GM12878 (cell line): ENCODE results near the gene FNIP1. TPM values are rescaled to one million over a fixed set of nuclear protein-coding genes. Genes with fewer than 3 reads are reported as not detected.

Source experiments
- CHD4 ChIP-seq: fragments of 200-600 bp; sonication (generic); IDR thresholded peaks from 2 replicates; pipeline ENCODE4 v1.6.1; 2016; ENCODE audit warnings: mild to moderate bottlenecking
- IKZF2 ChIP-seq, 2 experiments: fragments of 450-650 bp; IDR thresholded peaks; 2 replicates each; pipeline ENCODE4 v1.6.1; 2017; ENCODE audit warnings: mild to moderate bottlenecking in 2 of 2, moderate library complexity in 2 of 2
- IRF4 ChIP-seq: IDR thresholded peaks from 2 replicates; pipeline ENCODE4 v1.6.1; 2011; ENCODE audit warnings: low read depth, low read length
- JUNB ChIP-seq: IDR thresholded peaks from 2 replicates; pipeline ENCODE4 v1.6.1; 2016; ENCODE audit warnings: antibody characterized with exemption, mild to moderate bottlenecking
- MYB ChIP-seq: fragments of 150-350 bp; IDR thresholded peaks from 2 replicates; pipeline ENCODE4 v1.6.1; 2014; ENCODE audit warnings: mild to moderate bottlenecking, low read depth, low read length, borderline replicate concordance
- NBN ChIP-seq: fragments of 450-650 bp; IDR thresholded peaks from 2 replicates; pipeline ENCODE4 v1.6.1; 2016
- NFIC ChIP-seq: IDR thresholded peaks from 2 replicates; pipeline ENCODE4 v1.6.1; 2012; ENCODE audit warnings: low read depth, mild to moderate bottlenecking, inconsistent platforms, low read length, moderate library complexity
- NFXL1 ChIP-seq: fragments of 450-650 bp; IDR thresholded peaks from 2 replicates; pipeline ENCODE4 v1.6.1; 2017; ENCODE audit warnings: antibody characterized with exemption, mild to moderate bottlenecking, borderline replicate concordance
- PAX5 ChIP-seq: IDR thresholded peaks from 2 replicates; pipeline ENCODE4 v1.6.1; 2011; ENCODE audit warnings: low read depth, low read length, borderline replicate concordance
- RELA ChIP-seq: fragments of 450-650 bp; IDR thresholded peaks from 2 replicates; pipeline ENCODE4 v1.8.0; 2014; ENCODE audit warnings: borderline replicate concordance; ENCODE audit not compliant: partially characterized antibody
- SRF ChIP-seq, 2 experiments: IDR thresholded peaks; 2 replicates each; pipeline ENCODE4 v1.6.1; 2011; ENCODE audit warnings: low read depth in 2 of 2, low read length in 2 of 2, mild to moderate bottlenecking in 1 of 2, moderate library complexity in 1 of 2
- TAF1 ChIP-seq: IDR thresholded peaks from 2 replicates; pipeline ENCODE4 v1.6.1; 2011; ENCODE audit warnings: mild to moderate bottlenecking, low read depth, low read length, borderline replicate concordance
- YBX1 ChIP-seq: fragments of 450-650 bp; IDR thresholded peaks from 2 replicates; pipeline ENCODE4 v1.6.1; 2016; ENCODE audit warnings: antibody characterized with exemption
- polyA plus RNA-seq, 11 experiments: library from polyadenylated mRNA; depleted of rRNA in 4 of 11; unstranded in 6 of 11; stranded (reverse) in 5 of 11; fragments of >200 nt; fragmentation: Nextera tagmentation in 4 of 11; fragmentation: Illumina TruSeq in 1 of 11; extraction: Ambion mirVana in 4 of 11; extraction: Trizol in 1 of 11; gene quantifications; 1 replicate in 1 of 11; 2 replicates in 10 of 11; pipeline versions ENCODE4 v1.2.1 to v1.2.3, GENCODE V29; 2011 to 2016; ENCODE audit warnings: inconsistent platforms in 2 of 11, missing spikeins in 2 of 11, low read depth in 1 of 11
- total RNA-seq, 4 experiments: library from RNA; depleted of rRNA in 3 of 4; stranded (reverse); fragments of >200 nt in 3 of 4; fragmentation: Illumina TruSeq in 1 of 4; extraction: Trizol in 1 of 4; gene quantifications; 2 replicates each; pipeline versions ENCODE4 v1.2.1 to v1.2.3, GENCODE V29; 2013 to 2021
- TF ChIP-seq, protein P1 (sequence below): fragments of 450-650 bp; IDR thresholded peaks from 2 replicates; pipeline ENCODE4 v1.6.1; 2017; ENCODE audit warnings: mild to moderate bottlenecking, low read depth, inconsistent platforms; ENCODE audit not compliant: poor library complexity, severe bottlenecking
- TF ChIP-seq, protein P2 (sequence below): fragments of 450-650 bp; IDR thresholded peaks from 2 replicates; pipeline ENCODE4 v1.6.1; 2018; ENCODE audit warnings: borderline replicate concordance, mild to moderate bottlenecking; ENCODE audit not compliant: partially characterized antibody
- TF ChIP-seq, protein P3 (sequence below): IDR thresholded peaks from 2 replicates; pipeline ENCODE4 v1.6.1; 2011; ENCODE audit warnings: low read depth, low read length, improper control_type of control experiment, borderline replicate concordance
- TF ChIP-seq, protein P4 (sequence below): IDR thresholded peaks from 2 replicates; pipeline ENCODE4 v1.6.1; 2012; ENCODE audit warnings: low read length, inconsistent platforms
- TF ChIP-seq, protein P5 (sequence below): fragments of 450-650 bp; IDR thresholded peaks from 2 replicates; pipeline ENCODE4 v1.6.1; 2017; ENCODE audit warnings: low read depth, mild to moderate bottlenecking, moderate library complexity

FNIP1 gene
- total and polyA plus RNA-seq, 10 of the 15 experiments (the other 5 are each of a cell fraction or from before 2014, with no cell fraction given) = 4.3 to 18.0 (median 14.0) TPM

DNA sequence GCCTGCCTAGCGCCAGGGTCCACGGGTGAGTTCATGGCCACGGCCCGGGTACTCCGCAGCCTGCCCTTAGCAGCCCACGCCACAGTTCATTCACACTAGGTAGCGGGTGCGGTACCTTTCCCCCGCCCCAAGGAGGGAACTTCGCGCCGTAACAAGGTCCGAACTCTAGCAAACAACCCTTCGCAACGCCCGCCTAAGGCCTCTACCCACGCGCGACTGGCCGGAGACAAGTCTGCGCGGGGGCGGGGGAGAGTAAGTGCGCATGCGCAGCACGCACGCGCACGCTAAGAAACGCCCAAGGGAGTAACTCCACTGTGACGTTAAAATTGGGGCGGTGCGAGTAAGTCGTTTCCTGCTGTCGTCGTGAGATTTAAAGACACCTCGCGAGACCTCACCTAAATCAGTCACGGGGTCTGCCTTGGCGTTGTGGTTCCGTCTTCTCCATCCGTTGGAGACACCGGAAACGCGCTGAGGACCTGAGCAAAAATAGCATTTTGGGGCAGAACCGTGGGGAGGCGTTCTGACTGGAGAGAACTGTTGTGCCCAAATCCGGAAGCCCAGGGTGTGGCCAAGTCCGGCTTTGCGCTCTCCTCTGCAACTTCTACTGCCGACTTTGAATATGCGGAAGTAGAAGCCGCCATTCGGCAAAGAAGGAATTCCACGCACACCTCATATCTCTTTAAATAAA lies 161.7 kb downstream of the FNIP1 start, which contains the start of gene RAPGEF6 (continued):
- TF ChIP-seq IKZF2 (IDR thresholded peaks at IDR 0.05) (peak; percentile 65 to 72), SRF (IDR thresholded peaks at IDR 0.05; ENCODE audit: low read depth in 2 of 2, low read length in 2 of 2) (peak; percentile 81 to 90), NBN (peak; percentile 65), NFXL1 (no peak), RELA (peak; percentile 30), IRF4 (peak; percentile 29; the same call in 1 of the 2 replicates), MYB (no peak), YBX1 (no peak), NFIC (0 out of 2 replicates have a peak, but pooled peaks have one; percentile 38), CHD4 (no peak), PAX5 (peak; percentile 48; the same call in 1 of the 2 replicates), TAF1 (peak; percentile 86), JUNB (peak; percentile 19; the same call in 1 of the 2 replicates)
- TF ChIP-seq, protein P1, sequence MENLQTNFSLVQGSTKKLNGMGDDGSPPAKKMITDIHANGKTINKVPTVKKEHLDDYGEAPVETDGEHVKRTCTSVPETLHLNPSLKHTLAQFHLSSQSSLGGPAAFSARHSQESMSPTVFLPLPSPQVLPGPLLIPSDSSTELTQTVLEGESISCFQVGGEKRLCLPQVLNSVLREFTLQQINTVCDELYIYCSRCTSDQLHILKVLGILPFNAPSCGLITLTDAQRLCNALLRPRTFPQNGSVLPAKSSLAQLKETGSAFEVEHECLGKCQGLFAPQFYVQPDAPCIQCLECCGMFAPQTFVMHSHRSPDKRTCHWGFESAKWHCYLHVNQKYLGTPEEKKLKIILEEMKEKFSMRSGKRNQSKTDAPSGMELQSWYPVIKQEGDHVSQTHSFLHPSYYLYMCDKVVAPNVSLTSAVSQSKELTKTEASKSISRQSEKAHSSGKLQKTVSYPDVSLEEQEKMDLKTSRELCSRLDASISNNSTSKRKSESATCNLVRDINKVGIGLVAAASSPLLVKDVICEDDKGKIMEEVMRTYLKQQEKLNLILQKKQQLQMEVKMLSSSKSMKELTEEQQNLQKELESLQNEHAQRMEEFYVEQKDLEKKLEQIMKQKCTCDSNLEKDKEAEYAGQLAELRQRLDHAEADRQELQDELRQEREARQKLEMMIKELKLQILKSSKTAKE = peak; percentile 1
- TF ChIP-seq, protein P2, sequence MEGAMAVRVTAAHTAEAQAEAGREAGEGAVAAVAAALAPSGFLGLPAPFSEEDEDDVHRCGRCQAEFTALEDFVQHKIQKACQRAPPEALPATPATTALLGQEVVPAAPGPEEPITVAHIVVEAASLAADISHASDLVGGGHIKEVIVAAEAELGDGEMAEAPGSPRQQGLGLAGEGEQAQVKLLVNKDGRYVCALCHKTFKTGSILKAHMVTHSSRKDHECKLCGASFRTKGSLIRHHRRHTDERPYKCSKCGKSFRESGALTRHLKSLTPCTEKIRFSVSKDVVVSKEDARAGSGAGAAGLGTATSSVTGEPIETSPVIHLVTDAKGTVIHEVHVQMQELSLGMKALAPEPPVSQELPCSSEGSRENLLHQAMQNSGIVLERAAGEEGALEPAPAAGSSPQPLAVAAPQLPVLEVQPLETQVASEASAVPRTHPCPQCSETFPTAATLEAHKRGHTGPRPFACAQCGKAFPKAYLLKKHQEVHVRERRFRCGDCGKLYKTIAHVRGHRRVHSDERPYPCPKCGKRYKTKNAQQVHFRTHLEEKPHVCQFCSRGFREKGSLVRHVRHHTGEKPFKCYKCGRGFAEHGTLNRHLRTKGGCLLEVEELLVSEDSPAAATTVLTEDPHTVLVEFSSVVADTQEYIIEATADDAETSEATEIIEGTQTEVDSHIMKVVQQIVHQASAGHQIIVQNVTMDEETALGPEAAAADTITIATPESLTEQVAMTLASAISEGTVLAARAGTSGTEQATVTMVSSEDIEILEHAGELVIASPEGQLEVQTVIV = peak; percentile 86
- TF ChIP-seq, protein P3, sequence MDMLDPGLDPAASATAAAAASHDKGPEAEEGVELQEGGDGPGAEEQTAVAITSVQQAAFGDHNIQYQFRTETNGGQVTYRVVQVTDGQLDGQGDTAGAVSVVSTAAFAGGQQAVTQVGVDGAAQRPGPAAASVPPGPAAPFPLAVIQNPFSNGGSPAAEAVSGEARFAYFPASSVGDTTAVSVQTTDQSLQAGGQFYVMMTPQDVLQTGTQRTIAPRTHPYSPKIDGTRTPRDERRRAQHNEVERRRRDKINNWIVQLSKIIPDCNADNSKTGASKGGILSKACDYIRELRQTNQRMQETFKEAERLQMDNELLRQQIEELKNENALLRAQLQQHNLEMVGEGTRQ = peak; percentile 64
- TF ChIP-seq, protein P4, sequence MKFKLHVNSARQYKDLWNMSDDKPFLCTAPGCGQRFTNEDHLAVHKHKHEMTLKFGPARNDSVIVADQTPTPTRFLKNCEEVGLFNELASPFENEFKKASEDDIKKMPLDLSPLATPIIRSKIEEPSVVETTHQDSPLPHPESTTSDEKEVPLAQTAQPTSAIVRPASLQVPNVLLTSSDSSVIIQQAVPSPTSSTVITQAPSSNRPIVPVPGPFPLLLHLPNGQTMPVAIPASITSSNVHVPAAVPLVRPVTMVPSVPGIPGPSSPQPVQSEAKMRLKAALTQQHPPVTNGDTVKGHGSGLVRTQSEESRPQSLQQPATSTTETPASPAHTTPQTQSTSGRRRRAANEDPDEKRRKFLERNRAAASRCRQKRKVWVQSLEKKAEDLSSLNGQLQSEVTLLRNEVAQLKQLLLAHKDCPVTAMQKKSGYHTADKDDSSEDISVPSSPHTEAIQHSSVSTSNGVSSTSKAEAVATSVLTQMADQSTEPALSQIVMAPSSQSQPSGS = peak; percentile 71; the same call in 1 of the 2 replicates
- TF ChIP-seq, protein P5, sequence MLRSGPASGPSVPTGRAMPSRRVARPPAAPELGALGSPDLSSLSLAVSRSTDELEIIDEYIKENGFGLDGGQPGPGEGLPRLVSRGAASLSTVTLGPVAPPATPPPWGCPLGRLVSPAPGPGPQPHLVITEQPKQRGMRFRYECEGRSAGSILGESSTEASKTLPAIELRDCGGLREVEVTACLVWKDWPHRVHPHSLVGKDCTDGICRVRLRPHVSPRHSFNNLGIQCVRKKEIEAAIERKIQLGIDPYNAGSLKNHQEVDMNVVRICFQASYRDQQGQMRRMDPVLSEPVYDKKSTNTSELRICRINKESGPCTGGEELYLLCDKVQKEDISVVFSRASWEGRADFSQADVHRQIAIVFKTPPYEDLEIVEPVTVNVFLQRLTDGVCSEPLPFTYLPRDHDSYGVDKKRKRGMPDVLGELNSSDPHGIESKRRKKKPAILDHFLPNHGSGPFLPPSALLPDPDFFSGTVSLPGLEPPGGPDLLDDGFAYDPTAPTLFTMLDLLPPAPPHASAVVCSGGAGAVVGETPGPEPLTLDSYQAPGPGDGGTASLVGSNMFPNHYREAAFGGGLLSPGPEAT = peak; percentile 69; the same call in 1 of the 2 replicates
